Breast epithelium (tissue), 3 donors: Measurements from ENCODE around the gene AK1.

Experiments used
- POLR2A ChIP-seq: fragments of 450-650 bp; IDR thresholded peaks from one replicate; pipeline ENCODE4 v1.6.1; 2016; ENCODE audit warnings: antibody characterized with exemption, mild to moderate bottlenecking, moderate library complexity
- POLR2AphosphoS5 ChIP-seq, 3 donors: sonication (generic); formaldehyde crosslinking; IDR thresholded peaks; one replicate each; pipeline ENCODE4 v1.6.1; 2017; ENCODE audit warnings: antibody characterized with exemption in 3 of 3
- TF ChIP-seq, protein P1 (sequence below), 3 donors: fragments of 450-650 bp; IDR thresholded peaks; one replicate each; pipeline ENCODE4 v1.5.1; 2016 to 2017; ENCODE audit warnings: antibody characterized with exemption in 3 of 3, mild to moderate bottlenecking in 3 of 3, moderate library complexity in 3 of 3

- TF ChIP-seq POLR2A (no peak), POLR2AphosphoS5 (IDR thresholded peaks at IDR 0.05) (no peak)
- TF ChIP-seq, protein P1, sequence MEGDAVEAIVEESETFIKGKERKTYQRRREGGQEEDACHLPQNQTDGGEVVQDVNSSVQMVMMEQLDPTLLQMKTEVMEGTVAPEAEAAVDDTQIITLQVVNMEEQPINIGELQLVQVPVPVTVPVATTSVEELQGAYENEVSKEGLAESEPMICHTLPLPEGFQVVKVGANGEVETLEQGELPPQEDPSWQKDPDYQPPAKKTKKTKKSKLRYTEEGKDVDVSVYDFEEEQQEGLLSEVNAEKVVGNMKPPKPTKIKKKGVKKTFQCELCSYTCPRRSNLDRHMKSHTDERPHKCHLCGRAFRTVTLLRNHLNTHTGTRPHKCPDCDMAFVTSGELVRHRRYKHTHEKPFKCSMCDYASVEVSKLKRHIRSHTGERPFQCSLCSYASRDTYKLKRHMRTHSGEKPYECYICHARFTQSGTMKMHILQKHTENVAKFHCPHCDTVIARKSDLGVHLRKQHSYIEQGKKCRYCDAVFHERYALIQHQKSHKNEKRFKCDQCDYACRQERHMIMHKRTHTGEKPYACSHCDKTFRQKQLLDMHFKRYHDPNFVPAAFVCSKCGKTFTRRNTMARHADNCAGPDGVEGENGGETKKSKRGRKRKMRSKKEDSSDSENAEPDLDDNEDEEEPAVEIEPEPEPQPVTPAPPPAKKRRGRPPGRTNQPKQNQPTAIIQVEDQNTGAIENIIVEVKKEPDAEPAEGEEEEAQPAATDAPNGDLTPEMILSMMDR (IDR thresholded peaks at IDR 0.05) = no peak
Measured at GRCh38 chr9:127905004-127905728, 27.7 kb upstream of the AK1 start.
